Ascending aorta (tissue), 2 donors: Measurements from ENCODE around the gene ADD1. TPM values are rescaled to one million over a fixed set of nuclear protein-coding genes. Genes with fewer than 3 reads are reported as not detected.

Experiments
- DNase-seq, 2 donors: peaks; one replicate each; pipeline ENCODE4 v3.0.0-alpha.2; 2019; ENCODE audit warnings: low spot score in 2 of 2
- H3K27ac ChIP-seq, 2 donors: fragments of 200-600 bp; sonication (generic); one replicate each; pipeline ENCODE4 v1.5.1; 2016 to 2017; ENCODE audit warnings: mild to moderate bottlenecking in 1 of 2
- H3K27me3 ChIP-seq: fragments of 200-600 bp; sonication (generic); one replicate; pipeline ENCODE4 v1.5.1; 2017
- H3K36me3 ChIP-seq, 2 donors: fragments of 200-600 bp; sonication (generic); one replicate each; pipeline ENCODE4 v1.5.1; 2016
- H3K4me1 ChIP-seq, 2 donors: fragments of 200-600 bp; sonication (generic); one replicate each; pipeline ENCODE4 v1.5.1; 2016 to 2017; ENCODE audit warnings: mild to moderate bottlenecking in 1 of 2
- H3K4me3 ChIP-seq, 2 donors: fragments of 200-600 bp; sonication (generic); one replicate each; pipeline ENCODE4 v1.5.1; 2016 to 2017; ENCODE audit warnings: mild to moderate bottlenecking in 1 of 2
- H3K9me3 ChIP-seq, 2 donors: fragments of 200-600 bp; sonication (generic); one replicate each; pipeline ENCODE4 v1.5.1; 2016
- intact Hi-C: fragments of 100-400 bp; cut with DNase I; formaldehyde crosslinking; loops from one replicate; pipeline ENCODE4 v1.15.1; 2023
- total RNA-seq: library from RNA; depleted of rRNA; stranded (reverse); fragments of >200 nt; gene quantifications from one replicate; pipeline ENCODE4 v1.1.0, GENCODE V29; 2016
- TF ChIP-seq, protein P1 (sequence below), 3 experiments: fragments of 200-600 bp in 2 of 3; fragments of 450-650 bp in 1 of 3; sonication (generic) in 2 of 3; IDR thresholded peaks; one replicate each; pipeline ENCODE4 v1.5.1; 2016 to 2019; ENCODE audit warnings: antibody characterized with exemption in 3 of 3, mild to moderate bottlenecking in 1 of 3, moderate library complexity in 1 of 3

Gene ADD1
- total RNA-seq, 1 donor from 2014 or later, result 261 TPM

DNA sequence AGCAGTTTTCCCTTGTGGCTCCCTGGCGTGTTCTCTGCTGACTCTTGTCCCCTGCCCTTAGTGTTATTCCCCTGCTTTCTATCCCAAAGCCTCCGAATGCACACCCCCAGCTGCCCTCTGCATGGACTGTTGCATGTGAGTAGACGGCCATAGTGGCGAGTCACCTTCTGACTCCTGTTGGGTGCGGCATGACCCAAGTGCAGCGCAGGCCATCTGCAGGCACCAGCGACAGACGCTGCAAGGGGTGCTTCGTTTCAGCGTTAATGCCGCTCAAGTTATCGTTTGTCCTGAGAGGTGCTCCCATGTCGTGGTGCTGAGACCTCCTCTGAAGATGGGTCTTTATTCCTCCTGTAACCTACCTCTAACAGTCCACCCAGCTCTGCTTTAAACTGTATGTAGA is 61.9 kb downstream of the ADD1 start:
- DNase-seq, result no peak
- H3K36me3 ChIP-seq, result peaks cover 78 to 93% of the 10 kb centered on the region in 2 donors

DNA sequence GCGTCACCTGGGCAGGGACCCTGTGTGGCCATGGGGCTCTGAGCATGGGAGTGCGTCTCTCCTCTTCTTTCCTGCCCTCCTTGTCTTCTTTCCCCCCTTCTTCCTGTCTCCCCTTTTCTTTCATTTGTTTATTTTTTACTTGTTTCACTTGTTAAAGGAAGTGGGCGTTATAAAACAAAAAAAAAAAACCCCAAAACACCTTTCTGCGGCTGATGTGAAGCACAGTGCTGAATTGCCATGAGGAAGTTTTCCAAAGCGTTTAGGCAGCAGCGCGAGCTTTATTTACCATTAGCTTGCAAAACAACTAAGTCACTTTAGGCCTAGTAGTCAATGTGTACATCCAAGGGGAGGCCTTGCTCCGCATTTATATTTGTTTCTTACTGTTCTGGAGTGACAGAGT is 62.6 kb downstream of the ADD1 start:
- DNase-seq, result no peak
- TF ChIP-seq, protein P1, sequence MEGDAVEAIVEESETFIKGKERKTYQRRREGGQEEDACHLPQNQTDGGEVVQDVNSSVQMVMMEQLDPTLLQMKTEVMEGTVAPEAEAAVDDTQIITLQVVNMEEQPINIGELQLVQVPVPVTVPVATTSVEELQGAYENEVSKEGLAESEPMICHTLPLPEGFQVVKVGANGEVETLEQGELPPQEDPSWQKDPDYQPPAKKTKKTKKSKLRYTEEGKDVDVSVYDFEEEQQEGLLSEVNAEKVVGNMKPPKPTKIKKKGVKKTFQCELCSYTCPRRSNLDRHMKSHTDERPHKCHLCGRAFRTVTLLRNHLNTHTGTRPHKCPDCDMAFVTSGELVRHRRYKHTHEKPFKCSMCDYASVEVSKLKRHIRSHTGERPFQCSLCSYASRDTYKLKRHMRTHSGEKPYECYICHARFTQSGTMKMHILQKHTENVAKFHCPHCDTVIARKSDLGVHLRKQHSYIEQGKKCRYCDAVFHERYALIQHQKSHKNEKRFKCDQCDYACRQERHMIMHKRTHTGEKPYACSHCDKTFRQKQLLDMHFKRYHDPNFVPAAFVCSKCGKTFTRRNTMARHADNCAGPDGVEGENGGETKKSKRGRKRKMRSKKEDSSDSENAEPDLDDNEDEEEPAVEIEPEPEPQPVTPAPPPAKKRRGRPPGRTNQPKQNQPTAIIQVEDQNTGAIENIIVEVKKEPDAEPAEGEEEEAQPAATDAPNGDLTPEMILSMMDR (IDR thresholded peaks at IDR 0.05), result no peak
- H3K36me3 ChIP-seq, result peaks cover 78 to 93% of the 10 kb centered on the region in 2 donors
- no peak overlapping the region for H3K4me3 ChIP-seq
- H3K4me1 ChIP-seq, result no peaks in the 10 kb centered on the region
- no peak overlapping the region for H3K27ac ChIP-seq
- intact Hi-C loops, result no loop called here
- H3K27me3 ChIP-seq, result no peaks in the 10 kb centered on the region
- no peaks in the 10 kb centered on the region for H3K9me3 ChIP-seq

More for the DNA sequence above, 61.9 kb downstream of the ADD1 start:
- H3K4me1 ChIP-seq, result no peaks in the 10 kb centered on the region
- intact Hi-C loops, result no loop called here
- H3K4me3 ChIP-seq, result no peak overlapping the region
- no peak overlapping the region for H3K27ac ChIP-seq
- no peaks in the 10 kb centered on the region for H3K9me3 ChIP-seq
- no peaks in the 10 kb centered on the region for H3K27me3 ChIP-seq
- TF ChIP-seq, protein P1 (IDR thresholded peaks at IDR 0.05), result no peak

DNA sequence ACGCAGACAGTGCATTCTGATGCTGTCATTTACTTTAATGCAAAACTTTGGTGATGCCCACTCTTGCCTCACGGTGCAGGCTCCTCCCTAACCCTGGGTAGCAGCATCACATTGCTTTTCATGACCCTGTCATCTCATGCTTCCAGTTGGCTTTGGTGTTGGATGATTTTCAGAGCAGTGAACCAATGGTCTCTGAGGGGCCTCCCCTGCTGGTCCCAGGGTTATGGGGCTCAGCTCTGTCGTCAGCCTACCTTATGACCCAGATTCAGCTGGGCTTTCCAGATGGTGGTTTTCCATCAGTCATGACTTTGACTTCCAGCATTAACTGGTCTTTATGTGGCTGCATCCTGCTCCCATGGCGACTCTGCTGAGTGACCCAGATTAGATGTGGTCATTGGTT is 63.6 kb downstream of the ADD1 start:
- H3K36me3 ChIP-seq, result peaks cover 84 to 93% of the 10 kb centered on the region in 2 donors
- intact Hi-C loops, result no loop called here

DNA sequence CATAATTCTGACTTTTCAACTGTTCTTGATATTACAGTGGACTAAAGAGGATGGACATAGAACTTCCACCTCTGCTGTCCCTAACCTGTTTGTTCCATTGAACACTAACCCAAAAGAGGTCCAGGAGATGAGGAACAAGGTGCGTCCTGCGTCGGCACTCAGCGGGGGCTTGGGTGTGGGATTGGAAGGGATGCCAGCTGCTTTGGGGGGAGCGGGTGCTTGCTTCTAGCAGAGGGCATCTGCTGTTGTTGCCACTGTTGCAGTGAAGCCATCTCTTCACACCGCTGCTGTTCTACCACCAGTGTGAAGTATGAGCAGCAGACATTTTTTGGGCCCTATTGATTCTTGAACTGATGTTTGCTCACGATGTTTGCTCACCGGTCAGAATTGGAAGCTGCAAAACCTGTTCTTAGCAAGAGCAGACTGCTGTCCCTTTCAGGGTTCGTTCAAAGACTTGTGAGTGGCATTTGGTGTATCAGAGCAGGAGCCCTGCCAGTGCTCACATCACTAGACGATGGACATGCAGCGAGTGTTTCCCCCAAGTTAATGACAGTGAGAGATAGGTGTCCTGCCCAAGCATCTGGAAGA is 64.2 kb downstream of the ADD1 start:
- peaks cover 80 to 93% of the 10 kb centered on the region in 2 donors for H3K36me3 ChIP-seq
- H3K4me3 ChIP-seq, result no peak overlapping the region
- no peaks in the 10 kb centered on the region for H3K9me3 ChIP-seq
- no peaks in the 10 kb centered on the region for H3K4me1 ChIP-seq
- intact Hi-C loops, result no loop called here
- TF ChIP-seq, protein P1 (IDR thresholded peaks at IDR 0.05), result no peak
- no peak for DNase-seq
- no peak overlapping the region for H3K27ac ChIP-seq
- no peaks in the 10 kb centered on the region for H3K27me3 ChIP-seq

More for the DNA sequence above, 63.6 kb downstream of the ADD1 start:
- Histone ChIP-seq H3K9me3 (no peaks in the 10 kb centered on the region), H3K27me3 (no peaks in the 10 kb centered on the region), H3K4me1 (no peaks in the 10 kb centered on the region), H3K27ac (no peak overlapping the region), H3K4me3 (no peak overlapping the region)
- no peak for DNase-seq
- TF ChIP-seq, protein P1 (IDR thresholded peaks at IDR 0.05), result no peak

DNA sequence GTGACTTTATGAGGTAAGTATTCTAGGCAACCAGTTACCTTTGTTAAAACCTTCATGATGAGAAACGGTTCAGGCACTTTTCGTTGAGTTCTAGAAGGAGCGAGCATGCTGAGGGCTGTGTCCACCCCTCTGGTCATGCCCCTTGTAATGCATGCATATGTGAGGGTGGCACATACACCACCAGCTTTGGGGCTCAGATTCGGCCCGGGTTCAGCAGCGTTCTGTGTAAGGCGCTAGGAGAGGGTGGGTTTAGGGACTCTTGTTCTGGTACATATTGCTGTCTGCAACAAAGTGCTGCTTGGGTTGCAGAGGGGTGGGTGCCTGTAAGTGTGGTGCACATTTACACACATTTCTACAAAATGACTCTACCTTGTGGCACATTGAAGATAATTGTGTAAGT is 65.0 kb downstream of the ADD1 start:
- H3K27me3 ChIP-seq, result no peaks in the 10 kb centered on the region
- intact Hi-C loops, result no loop called here
- peaks cover 84 to 93% of the 10 kb centered on the region in 2 donors for H3K36me3 ChIP-seq
- TF ChIP-seq, protein P1 (IDR thresholded peaks at IDR 0.05), result no peak
- no peaks in the 10 kb centered on the region for H3K4me1 ChIP-seq
- DNase-seq, result no peak
- H3K4me3 ChIP-seq, result no peak overlapping the region
- no peak overlapping the region for H3K27ac ChIP-seq
- H3K9me3 ChIP-seq, result no peaks in the 10 kb centered on the region

DNA sequence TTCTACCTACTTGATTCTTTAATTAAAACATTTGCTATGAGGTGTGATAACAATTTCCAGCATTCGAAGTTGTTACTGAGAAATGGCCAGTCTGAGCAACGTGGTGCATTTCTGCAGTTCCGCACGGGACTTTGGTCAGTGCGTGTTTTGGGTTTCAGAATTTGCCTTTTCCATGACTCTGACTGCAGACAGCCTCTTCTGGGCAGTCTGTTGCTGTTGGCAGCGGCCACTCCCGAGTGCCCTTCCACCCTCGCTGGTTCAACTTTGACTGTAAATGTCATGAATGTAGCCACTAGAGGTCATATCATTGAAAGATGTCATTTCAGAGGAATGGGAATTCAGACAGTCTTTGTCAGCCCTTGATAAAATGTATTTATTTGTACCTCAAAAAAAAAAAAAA is 65.9 kb downstream of the ADD1 start:
- H3K27me3 ChIP-seq, result no peaks in the 10 kb centered on the region
- no peak overlapping the region for H3K4me3 ChIP-seq
- intact Hi-C loops, result no loop called here
- H3K9me3 ChIP-seq, result no peaks in the 10 kb centered on the region
- H3K27ac ChIP-seq, result no peak overlapping the region
- peaks cover 84 to 96% of the 10 kb centered on the region in 2 donors for H3K36me3 ChIP-seq
- no peak for DNase-seq
- no peaks in the 10 kb centered on the region for H3K4me1 ChIP-seq
- TF ChIP-seq, protein P1 (IDR thresholded peaks at IDR 0.05), result no peak
